ENCODE results near the gene DLG1.

- TF ChIP-seq CTCF (conservative IDR thresholded peaks at IDR 0.05; ENCODE audit: low read length) (no peak), EZH2phosphoT487 (IDR thresholded peaks at IDR 0.05; ENCODE audit: borderline replicate concordance, low read depth, low read length) (no peak)
Observed at GRCh38 chr3:197010556-197011351, 287.7 kb downstream of the DLG1 start.
